Myocyte (in vitro differentiated cells): ENCODE results near the gene RIMBP2. TPM values are rescaled to one million over a fixed set of nuclear protein-coding genes. Genes with fewer than 3 reads are reported as not detected.

Source experiments
- DNase-seq: peaks from one replicate; pipeline ENCODE4 v3.0.0-alpha.2; 2012; ENCODE audit warnings: low read depth
- total RNA-seq: library from RNA; depleted of rRNA; stranded (reverse); fragments of >200 nt; gene quantifications from 2 replicates; pipeline ENCODE4 v1.2.3, GENCODE V29; 2014

Gene RIMBP2
- total RNA-seq, 1 donor from 2014 or later, result not detected

- DNase-seq, result no peak
These were observed 282.3 kb downstream of the RIMBP2 start for GRCh38 chr12:130433834-130434233.

GRCh38 chr12:130433411-130433810, 282.7 kb downstream of the RIMBP2 start:
- no peak for DNase-seq

- DNase-seq, result no peak
These were observed 284.9 kb downstream of the RIMBP2 start for GRCh38 chr12:130431176-130431575.

- DNase-seq, result no peak
These were observed 286.2 kb downstream of the RIMBP2 start for GRCh38 chr12:130429656-130430505.

- DNase-seq, result no peak
These were observed 288.0 kb downstream of the RIMBP2 start for GRCh38 chr12:130428116-130428515.

- DNase-seq, result no peak
These were observed 288.7 kb downstream of the RIMBP2 start for GRCh38 chr12:130427381-130427887.

- DNase-seq, result no peak
These were observed 290.3 kb downstream of the RIMBP2 start for GRCh38 chr12:130425698-130426245.

- no peak for DNase-seq
These were observed 291.0 kb downstream of the RIMBP2 start for GRCh38 chr12:130424858-130425697.

- no peak for DNase-seq
These were observed 291.9 kb downstream of the RIMBP2 start for GRCh38 chr12:130423991-130424857.

GRCh38 chr12:130423136-130423535, 293.0 kb downstream of the RIMBP2 start:
- DNase-seq, result no peak

- no peak for DNase-seq
These were observed 293.4 kb downstream of the RIMBP2 start for GRCh38 chr12:130422676-130423075.

- no peak for DNase-seq
These were observed 294.2 kb downstream of the RIMBP2 start for GRCh38 chr12:130421896-130422295.

GRCh38 chr12:130420071-130420470, 296.0 kb downstream of the RIMBP2 start:
- no peak for DNase-seq

GRCh38 chr12:130419116-130419515, 297.0 kb downstream of the RIMBP2 start:
- DNase-seq, result no peak

- DNase-seq, result no peak
These were observed 297.8 kb downstream of the RIMBP2 start for GRCh38 chr12:130418251-130418650.

- no peak for DNase-seq
These were observed 301.7 kb downstream of the RIMBP2 start for GRCh38 chr12:130414381-130414780.

GRCh38 chr12:130413909-130414308, 302.2 kb downstream of the RIMBP2 start:
- no peak for DNase-seq

- no peak for DNase-seq
These were observed 303.7 kb downstream of the RIMBP2 start for GRCh38 chr12:130412384-130412783.

- no peak for DNase-seq
These were observed 310.8 kb downstream of the RIMBP2 start for GRCh38 chr12:130405332-130405731.

GRCh38 chr12:130401703-130402102, 314.4 kb downstream of the RIMBP2 start:
- no peak for DNase-seq
